Left hindlimb (tissue), 1 donor: ENCODE results near the gene RSPH1.

Source experiments
- DNase-seq: peaks from one replicate; pipeline ENCODE4 v3.0.0-alpha.2; 2018

Gene RSPH1

GRCh38 chr21:42512346-42513034 lies 16.5 kb upstream of the RSPH1 start:
- DNase-seq = no peak

- no peak for DNase-seq
Observed at GRCh38 chr21:42509244-42509643, 13.2 kb upstream of the RSPH1 start.

DNA sequence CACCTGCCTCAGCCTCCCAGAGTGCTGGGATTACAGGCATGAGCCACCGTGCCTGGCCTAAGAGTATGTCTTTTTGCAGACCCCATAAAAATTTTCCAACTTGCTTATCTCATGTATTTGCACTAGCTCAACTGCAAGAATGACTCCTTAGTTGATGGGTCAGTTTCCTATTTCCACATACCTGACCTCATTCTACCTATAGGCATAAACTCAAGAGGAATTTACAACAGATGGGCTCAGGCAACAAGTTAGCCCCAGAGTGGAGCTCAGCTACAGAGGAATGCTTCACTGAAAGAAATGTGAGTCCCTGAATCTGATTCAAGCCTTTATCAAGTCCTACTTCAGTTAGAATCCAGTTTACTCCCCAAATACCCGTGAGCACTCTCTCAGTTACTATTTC lies 12.3 kb upstream of the RSPH1 start:
- no peak for DNase-seq

- DNase-seq = no peak
Observed at GRCh38 chr21:42507418-42507817, 11.4 kb upstream of the RSPH1 start.

DNA sequence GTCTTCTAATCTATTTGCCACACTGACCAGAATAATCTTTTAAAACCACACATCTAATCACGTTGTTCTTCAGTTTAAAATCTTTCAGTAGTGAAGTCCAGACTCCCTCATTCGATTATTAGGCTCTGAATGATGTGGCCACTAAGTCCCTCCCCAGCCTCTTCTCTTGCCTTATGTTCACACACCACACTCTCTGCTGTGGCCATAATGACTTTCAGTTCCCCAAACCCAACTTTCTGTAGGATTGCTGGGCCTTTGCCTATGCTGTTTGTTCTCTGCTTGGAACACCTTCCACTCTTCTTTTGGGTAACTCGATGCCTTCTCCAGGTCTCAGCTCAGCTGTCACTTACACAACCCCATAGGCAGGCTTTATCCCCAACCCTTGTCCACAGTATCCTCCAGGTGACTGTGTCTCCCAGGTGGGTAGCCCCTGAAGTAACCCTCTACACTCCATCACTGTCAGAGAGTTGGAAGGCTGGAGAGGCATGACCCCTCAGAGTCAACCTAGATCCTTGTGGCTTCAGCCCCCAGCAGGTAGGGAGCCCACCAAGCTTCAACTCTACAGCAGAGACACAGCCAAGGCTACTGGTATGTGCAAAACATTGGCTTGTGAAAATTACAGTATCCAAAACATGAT lies 9.2 kb upstream of the RSPH1 start:
- no peak for DNase-seq

DNA sequence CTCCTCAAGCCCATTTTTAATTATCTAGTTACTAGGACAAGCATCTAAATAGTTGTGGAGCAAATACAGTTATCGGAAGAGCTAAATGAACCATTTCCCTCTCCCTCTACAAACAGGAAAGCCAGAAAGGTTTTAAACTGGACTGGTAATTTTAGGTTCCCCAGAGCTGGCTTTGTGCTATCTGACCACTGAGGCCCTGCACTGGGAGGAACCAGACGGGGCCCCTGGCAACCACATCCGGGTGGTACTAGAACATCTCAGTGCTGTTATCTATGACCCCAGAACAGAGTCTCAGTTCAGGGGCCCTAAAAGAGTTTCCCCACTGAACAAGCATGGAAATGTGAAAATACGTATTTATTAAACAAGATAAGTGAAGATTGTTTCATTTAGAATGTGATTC lies 7.7 kb upstream of the RSPH1 start:
- DNase-seq = no peak

- DNase-seq = no peak
Observed at GRCh38 chr21:42500736-42501135, 4.7 kb upstream of the RSPH1 start.

- no peak for DNase-seq
Observed at GRCh38 chr21:42500225-42500624, 4.2 kb upstream of the RSPH1 start.

GRCh38 chr21:42499444-42500112 lies 3.6 kb upstream of the RSPH1 start:
- no peak for DNase-seq

- DNase-seq = no peak
Observed at GRCh38 chr21:42498012-42498411, 2.0 kb upstream of the RSPH1 start.

DNA sequence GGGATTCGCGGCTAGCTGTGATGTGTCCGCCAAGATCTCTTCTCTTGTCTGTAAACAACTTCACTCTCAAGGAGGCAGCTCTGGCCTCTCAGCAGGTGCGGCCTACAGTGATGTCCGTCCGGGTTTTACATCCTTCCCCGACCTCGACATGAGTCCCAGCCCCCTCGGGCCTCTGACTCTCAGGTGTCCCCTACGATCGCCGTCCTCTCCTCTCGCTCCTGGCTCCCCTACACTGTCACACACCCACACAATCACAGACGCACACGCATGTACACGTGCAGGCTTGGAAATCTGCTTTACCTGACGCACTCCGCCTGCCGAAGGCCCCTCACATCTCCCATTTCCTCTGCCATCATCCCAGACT lies 797 bp upstream of the RSPH1 start:
- no peak for DNase-seq

DNA sequence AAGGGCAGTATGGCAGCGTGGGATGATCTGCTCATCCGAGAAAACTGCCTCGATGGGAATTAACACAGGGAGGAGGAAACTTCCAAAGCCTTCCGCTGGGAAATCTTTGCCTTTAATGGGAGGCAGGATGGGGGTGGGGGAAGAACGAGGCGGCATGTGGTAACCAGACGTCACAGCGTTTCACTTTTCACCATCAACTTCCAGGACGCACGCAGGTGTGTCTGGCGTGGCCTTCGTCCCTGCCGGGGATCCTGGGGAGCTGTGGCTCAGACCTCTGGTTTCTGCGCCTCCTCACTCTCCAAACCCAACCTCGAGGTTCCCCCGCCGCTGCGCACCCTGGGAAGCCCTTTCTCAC lies 282 bp downstream of the RSPH1 start:
- DNase-seq = no peak

GRCh38 chr21:42495027-42495426 lies 997 bp downstream of the RSPH1 start:
- DNase-seq = no peak

DNA sequence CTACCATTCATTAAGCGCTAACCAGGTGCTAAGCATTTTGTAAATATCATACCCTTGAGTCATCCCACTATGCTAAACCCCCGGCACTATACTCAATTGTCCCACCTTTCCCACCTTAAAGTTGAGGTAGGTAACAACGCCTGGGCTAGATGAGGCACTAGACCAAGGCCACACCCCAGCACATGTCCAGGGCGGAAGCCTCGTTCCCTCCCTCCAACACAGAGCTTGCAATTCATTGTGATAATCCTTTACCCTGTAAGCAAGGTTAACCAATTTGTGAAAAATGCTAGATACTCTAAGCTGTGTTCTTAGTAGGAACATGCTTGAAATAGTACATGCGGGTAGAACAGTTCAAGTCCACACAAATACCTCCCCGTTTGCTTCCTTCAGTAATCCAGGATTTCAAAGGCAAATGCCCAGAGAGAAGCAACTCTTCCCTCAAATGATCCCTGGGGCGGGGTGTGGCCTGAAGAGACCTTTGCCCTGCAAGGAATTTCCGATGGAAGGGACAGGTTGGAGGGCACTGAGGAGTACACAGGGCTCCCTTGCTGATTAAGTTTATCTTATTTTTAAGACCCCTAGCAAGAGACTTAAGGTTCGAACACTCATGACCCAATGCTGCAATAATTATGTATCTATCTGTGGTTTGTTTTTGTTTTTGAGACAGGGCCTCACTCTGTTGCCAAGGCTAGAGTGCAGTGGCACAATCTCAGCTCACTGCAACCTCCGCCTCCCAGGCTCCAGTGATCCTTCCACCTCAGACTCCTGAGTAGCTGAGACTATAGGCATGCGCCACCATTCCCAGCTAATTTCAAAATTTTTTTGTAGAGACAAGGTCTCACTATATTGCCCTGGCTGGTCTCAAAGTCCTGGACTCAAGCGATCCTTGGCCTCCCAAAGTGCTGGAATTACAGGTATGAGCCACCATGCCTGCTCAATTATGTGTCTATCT lies 2.6 kb downstream of the RSPH1 start:
- DNase-seq = no peak

GRCh38 chr21:42492201-42492600 lies 3.8 kb downstream of the RSPH1 start:
- no peak for DNase-seq

- DNase-seq = no peak
Observed at GRCh38 chr21:42491328-42491727, 4.7 kb downstream of the RSPH1 start.

DNA sequence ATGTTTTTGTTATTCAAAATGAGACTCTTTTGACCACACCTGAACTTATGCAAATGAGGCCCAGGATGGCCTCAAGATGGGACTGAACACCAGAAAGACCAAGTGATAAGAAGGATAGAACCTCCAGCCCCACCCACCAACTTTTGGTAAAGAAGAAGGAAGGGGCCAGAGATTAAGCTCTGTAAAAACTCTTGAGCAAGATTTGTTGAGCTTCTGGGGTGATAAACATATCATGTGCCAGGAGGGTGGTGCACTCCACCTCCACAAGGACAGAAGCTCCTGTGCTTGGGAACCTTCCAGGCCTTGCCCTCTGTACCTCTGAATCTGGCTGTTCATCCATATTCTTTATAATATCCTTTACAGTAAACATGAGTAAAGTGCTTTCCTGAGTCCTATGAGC lies 5.3 kb downstream of the RSPH1 start:
- no peak for DNase-seq

DNA sequence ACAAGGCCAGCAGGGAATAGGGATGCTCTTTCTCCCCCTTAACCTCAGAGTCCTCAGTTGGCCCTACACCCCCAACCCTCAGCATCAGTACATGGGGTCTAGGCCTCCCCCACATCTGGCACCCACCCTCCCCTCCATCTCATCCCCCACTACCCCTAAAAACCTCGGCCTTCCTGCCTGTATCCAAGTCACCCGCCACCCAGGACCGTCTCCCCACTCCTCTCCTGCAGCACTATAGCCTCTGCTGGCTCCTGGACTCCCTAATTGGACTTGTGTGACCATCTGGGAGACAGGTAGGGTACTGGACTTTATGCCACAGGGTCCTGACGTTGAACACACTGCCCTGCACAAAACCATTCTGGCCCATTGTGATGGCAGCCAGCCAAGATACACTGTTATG lies 6.0 kb downstream of the RSPH1 start:
- DNase-seq = no peak

DNA sequence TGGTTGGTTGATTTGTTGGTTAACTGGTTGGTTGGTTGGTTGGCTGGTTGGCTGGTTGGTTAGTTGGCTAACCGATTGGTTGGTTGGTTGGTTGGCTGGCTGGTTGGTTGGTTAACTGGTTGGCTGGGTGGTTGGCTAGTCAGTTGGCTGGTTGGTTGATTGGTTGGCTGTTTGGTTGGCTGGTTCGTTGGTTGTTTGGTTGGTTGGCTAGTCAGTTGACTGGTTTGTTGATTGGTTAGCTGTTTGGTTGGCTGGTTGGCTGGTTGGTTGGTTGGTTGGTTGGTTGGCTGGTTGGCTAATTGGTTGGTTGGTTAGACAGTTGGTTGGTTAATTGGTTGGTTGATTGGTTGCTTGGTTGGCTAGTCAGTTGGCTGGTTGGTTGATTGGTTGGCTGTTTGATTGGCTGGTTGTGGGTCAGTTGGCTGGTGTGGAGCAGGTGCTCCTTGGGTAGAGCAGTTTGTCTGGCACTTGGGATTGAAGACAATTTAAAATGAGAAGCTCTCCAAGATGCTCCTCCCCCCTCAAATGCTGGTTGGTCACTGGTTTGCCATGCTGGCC lies 6.9 kb downstream of the RSPH1 start:
- DNase-seq = no peak

DNA sequence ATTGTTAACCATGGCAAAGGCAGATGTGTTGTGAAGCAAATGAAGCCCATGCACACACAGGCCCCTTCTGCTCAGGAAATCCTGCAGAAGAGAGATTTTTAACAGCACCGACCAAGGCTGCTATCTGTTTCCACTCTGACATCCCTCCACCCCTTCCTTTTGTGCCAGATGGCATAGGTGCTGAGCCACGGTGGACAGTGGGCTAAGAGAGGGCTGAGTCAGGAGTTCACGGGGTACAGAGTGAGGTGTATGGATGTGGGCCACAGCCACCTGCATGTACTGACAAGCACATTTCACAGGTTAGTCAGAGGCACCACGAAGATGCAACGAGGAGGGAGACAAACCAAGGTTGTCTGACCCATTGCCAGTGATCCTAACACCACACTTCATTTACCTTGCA lies 9.5 kb downstream of the RSPH1 start:
- DNase-seq = no peak

DNA sequence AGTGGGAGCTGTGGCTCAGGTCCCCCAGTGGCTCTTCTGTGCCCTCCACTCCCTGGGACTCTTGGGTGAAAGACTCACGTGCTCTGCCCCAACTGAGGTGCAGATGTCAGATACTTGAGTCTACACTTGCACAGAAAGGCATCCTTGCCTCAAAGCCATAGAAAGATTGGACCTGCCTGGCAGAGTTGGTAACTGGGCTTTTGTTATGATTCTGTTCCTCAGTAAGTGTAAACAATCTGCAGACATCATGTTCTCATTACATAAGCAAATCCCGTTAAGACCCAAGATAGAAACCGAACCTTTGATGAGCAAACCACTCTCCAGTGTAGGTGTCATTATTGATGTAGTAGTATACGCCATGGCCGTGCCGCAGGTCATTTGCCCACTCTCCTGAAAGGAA lies 10.0 kb downstream of the RSPH1 start:
- DNase-seq = no peak

GRCh38 chr21:42484966-42485365 lies 11.1 kb downstream of the RSPH1 start:
- DNase-seq = no peak

DNA sequence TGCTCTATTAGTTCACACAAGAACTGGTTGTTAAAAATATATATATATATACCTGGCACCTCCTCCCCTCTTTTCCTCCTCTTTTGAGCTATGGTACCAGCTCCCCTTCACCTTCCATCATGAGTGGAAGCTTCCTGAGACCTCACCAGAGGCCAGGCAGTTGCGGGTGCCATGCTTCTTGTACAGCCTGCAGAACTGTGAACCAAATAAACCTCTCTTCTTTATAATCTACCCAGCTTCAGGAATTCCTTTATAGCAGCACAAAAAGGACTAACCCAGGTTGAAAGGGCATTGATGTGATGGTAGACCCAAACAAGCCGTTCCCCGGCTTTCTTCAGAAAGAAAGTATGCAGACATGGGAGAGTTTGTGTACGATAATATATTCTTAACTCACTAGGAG lies 14.9 kb downstream of the RSPH1 start:
- no peak for DNase-seq
